ENCODE measurements around the gene SMURF2.

- TF ChIP-seq MAX (CRISPR knock-in tag; IDR thresholded peaks at IDR 0.05) (peak; percentile 76; the same call in 1 of the 2 replicates), TEAD4 (CRISPR knock-in tag; IDR thresholded peaks at IDR 0.05) (no peak), CREB1 (CRISPR knock-in tag; IDR thresholded peaks at IDR 0.05) (no peak), ATF1 (CRISPR knock-in tag; IDR thresholded peaks at IDR 0.05) (no peak), MLX (CRISPR knock-in tag; IDR thresholded peaks at IDR 0.05) (no peak), SP1 (CRISPR knock-in tag; conservative IDR thresholded peaks at IDR 0.05) (no peak), NFYB (CRISPR knock-in tag; conservative IDR thresholded peaks at IDR 0.05; ENCODE audit: low read depth) (no peak), ZNF671 (CRISPR knock-in tag; IDR thresholded peaks at IDR 0.05) (peak; percentile 68; the same call in 1 of the 2 replicates), JUN (CRISPR knock-in tag; IDR thresholded peaks at IDR 0.05) (no peak; the same call in 1 of the 2 replicates), FOXK1 (CRISPR knock-in tag; IDR thresholded peaks at IDR 0.05) (peak; percentile 46; the same call in 1 of the 2 replicates), CREM (CRISPR knock-in tag; IDR thresholded peaks at IDR 0.05) (peak; percentile 42; the same call in 1 of the 2 replicates)
- TF ChIP-seq, protein P1, sequence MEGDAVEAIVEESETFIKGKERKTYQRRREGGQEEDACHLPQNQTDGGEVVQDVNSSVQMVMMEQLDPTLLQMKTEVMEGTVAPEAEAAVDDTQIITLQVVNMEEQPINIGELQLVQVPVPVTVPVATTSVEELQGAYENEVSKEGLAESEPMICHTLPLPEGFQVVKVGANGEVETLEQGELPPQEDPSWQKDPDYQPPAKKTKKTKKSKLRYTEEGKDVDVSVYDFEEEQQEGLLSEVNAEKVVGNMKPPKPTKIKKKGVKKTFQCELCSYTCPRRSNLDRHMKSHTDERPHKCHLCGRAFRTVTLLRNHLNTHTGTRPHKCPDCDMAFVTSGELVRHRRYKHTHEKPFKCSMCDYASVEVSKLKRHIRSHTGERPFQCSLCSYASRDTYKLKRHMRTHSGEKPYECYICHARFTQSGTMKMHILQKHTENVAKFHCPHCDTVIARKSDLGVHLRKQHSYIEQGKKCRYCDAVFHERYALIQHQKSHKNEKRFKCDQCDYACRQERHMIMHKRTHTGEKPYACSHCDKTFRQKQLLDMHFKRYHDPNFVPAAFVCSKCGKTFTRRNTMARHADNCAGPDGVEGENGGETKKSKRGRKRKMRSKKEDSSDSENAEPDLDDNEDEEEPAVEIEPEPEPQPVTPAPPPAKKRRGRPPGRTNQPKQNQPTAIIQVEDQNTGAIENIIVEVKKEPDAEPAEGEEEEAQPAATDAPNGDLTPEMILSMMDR (IDR thresholded peaks at IDR 0.05): no peak
- TF ChIP-seq, protein P2, sequence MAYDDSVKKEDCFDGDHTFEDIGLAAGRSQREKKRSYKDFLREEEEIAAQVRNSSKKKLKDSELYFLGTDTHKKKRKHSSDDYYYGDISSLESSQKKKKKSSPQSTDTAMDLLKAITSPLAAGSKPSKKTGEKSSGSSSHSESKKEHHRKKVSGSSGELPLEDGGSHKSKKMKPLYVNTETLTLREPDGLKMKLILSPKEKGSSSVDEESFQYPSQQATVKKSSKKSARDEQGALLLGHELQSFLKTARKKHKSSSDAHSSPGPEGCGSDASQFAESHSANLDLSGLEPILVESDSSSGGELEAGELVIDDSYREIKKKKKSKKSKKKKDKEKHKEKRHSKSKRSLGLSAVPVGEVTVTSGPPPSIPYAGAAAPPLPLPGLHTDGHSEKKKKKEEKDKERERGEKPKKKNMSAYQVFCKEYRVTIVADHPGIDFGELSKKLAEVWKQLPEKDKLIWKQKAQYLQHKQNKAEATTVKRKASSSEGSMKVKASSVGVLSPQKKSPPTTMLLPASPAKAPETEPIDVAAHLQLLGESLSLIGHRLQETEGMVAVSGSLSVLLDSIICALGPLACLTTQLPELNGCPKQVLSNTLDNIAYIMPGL (CRISPR knock-in tag; IDR thresholded peaks at IDR 0.05): 0 out of 2 replicates have a peak, but pooled peaks have one; percentile 19
- TF ChIP-seq, protein P3, sequence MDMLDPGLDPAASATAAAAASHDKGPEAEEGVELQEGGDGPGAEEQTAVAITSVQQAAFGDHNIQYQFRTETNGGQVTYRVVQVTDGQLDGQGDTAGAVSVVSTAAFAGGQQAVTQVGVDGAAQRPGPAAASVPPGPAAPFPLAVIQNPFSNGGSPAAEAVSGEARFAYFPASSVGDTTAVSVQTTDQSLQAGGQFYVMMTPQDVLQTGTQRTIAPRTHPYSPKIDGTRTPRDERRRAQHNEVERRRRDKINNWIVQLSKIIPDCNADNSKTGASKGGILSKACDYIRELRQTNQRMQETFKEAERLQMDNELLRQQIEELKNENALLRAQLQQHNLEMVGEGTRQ (CRISPR knock-in tag; IDR thresholded peaks at IDR 0.05): 0 out of 2 replicates have a peak, but pooled peaks have one; percentile 19
Measured at GRCh38 chr17:64505340-64506200, 156.5 kb downstream of the SMURF2 start.

All from WTC11 (cell line).